RWPE2 (cell line): ENCODE measurements around the gene TIGD6.

ENCODE experiments used
- ATAC-seq: fragments of 200-7000 bp; cut with Tn5 transposase; 3 replicates; pipeline ENCODE4 v1.9.1; 2021; ENCODE audit warnings: low read depth
- DNase-seq: peaks from one replicate; pipeline ENCODE4 v3.0.0-alpha.2; 2020; ENCODE audit warnings: low spot score
- H3K27ac ChIP-seq: fragments of 450-650 bp; 2 replicates; pipeline ENCODE4 v1.5.1; 2017; ENCODE audit warnings: mild to moderate bottlenecking; ENCODE audit not compliant: poor library complexity, severe bottlenecking
- H3K27me3 ChIP-seq: fragments of 250-450 bp; sonication (Bioruptor Pico); 2 replicates; pipeline ENCODE4 v1.5.1; 2021; ENCODE audit warnings: mild to moderate bottlenecking, moderate library complexity; ENCODE audit not compliant: insufficient read depth, poor library complexity, severe bottlenecking
- H3K36me3 ChIP-seq: fragments of 250-450 bp; sonication (Bioruptor Pico); 2 replicates; pipeline ENCODE4 v1.5.1; 2020; ENCODE audit warnings: low read depth, mild to moderate bottlenecking, moderate library complexity
- H3K4me1 ChIP-seq: fragments of 250-450 bp; sonication (Bioruptor Pico); 2 replicates; pipeline ENCODE4 v1.5.1; 2021; ENCODE audit warnings: mild to moderate bottlenecking, moderate library complexity; ENCODE audit not compliant: insufficient read depth, poor library complexity, severe bottlenecking
- H3K4me3 ChIP-seq: fragments of 250-450 bp; sonication (Bioruptor Pico); 2 replicates; pipeline ENCODE4 v1.5.1; 2021; ENCODE audit warnings: mild to moderate bottlenecking, moderate library complexity; ENCODE audit not compliant: severe bottlenecking
- H3K9me3 ChIP-seq: fragments of 250-450 bp; sonication (Bioruptor Pico); 2 replicates; pipeline ENCODE4 v1.5.1; 2021; ENCODE audit warnings: mild to moderate bottlenecking, moderate library complexity; ENCODE audit not compliant: severe bottlenecking
- CTCF ChIP-seq: fragments of 450-650 bp; IDR thresholded peaks from one replicate; pipeline ENCODE4 v1.5.1; 2017; ENCODE audit warnings: mild to moderate bottlenecking, moderate library complexity; ENCODE audit not compliant: poor library complexity, severe bottlenecking

Gene TIGD6

GRCh38 chr5:150017226-150018005, 17.0 kb upstream of the TIGD6 start:
- peak; percentile 26 for ATAC-seq
- peaks cover 7% of the 10 kb centered on the region for H3K9me3 ChIP-seq
- no peak for TF ChIP-seq CTCF
- peaks cover 91% of the 10 kb centered on the region for H3K36me3 ChIP-seq
- no peaks in the 10 kb centered on the region for H3K27me3 ChIP-seq
- H3K4me3 ChIP-seq = no peak overlapping the region
- no peak for DNase-seq
- H3K4me1 ChIP-seq = peaks cover 33% of the 10 kb centered on the region
- H3K27ac ChIP-seq = peak overlapping the region; percentile 47

GRCh38 chr5:150016537-150016936, 16.1 kb upstream of the TIGD6 start:
- Histone ChIP-seq H3K27ac (peak overlapping the region; percentile 47), H3K4me3 (no peak overlapping the region), H3K9me3 (peaks cover 7% of the 10 kb centered on the region), H3K27me3 (no peaks in the 10 kb centered on the region), H3K4me1 (peaks cover 25% of the 10 kb centered on the region), H3K36me3 (peaks cover 99% of the 10 kb centered on the region)
- no peak for TF ChIP-seq CTCF
- no peak for DNase-seq
- no peak for ATAC-seq

- no peak overlapping the region for H3K27ac ChIP-seq
- peaks cover 98% of the 10 kb centered on the region for H3K36me3 ChIP-seq
- no peak overlapping the region for H3K4me3 ChIP-seq
Measured at GRCh38 chr5:150015415-150015814, 15.0 kb upstream of the TIGD6 start.

GRCh38 chr5:150014456-150014855, 14.0 kb upstream of the TIGD6 start:
- no peak overlapping the region for H3K4me3 ChIP-seq
- TF ChIP-seq CTCF = no peak
- peaks cover 7% of the 10 kb centered on the region for H3K9me3 ChIP-seq
- no peaks in the 10 kb centered on the region for H3K27me3 ChIP-seq
- peaks cover 98% of the 10 kb centered on the region for H3K36me3 ChIP-seq
- no peak for DNase-seq
- no peak for ATAC-seq
- H3K4me1 ChIP-seq = peaks cover 14% of the 10 kb centered on the region
- no peak overlapping the region for H3K27ac ChIP-seq

More at GRCh38 chr5:150015415-150015814, 15.0 kb upstream of the TIGD6 start:
- TF ChIP-seq CTCF = no peak
- peaks cover 14% of the 10 kb centered on the region for H3K4me1 ChIP-seq
- peaks cover 7% of the 10 kb centered on the region for H3K9me3 ChIP-seq
- DNase-seq (no peak), ATAC-seq (no peak)
- H3K27me3 ChIP-seq = no peaks in the 10 kb centered on the region

- peaks cover 14% of the 10 kb centered on the region for H3K4me1 ChIP-seq
- H3K9me3 ChIP-seq = peaks cover 7% of the 10 kb centered on the region
- no peaks in the 10 kb centered on the region for H3K27me3 ChIP-seq
- no peak overlapping the region for H3K4me3 ChIP-seq
- no peak for TF ChIP-seq CTCF
- no peak overlapping the region for H3K27ac ChIP-seq
- ATAC-seq (no peak), DNase-seq (no peak)
- H3K36me3 ChIP-seq = peaks cover 98% of the 10 kb centered on the region
Measured at GRCh38 chr5:150013931-150014330, 13.5 kb upstream of the TIGD6 start.
